Activated T-cell treated with anti-CD3 and anti-CD28 coated beads for 48 hours (primary cell): ENCODE measurements around the gene ACKR2.

Source experiments
- DNase-seq: peaks from one replicate; pipeline ENCODE4 v3.0.0-alpha.2; 2020; ENCODE audit warnings: low read depth

ACKR2 gene

DNA sequence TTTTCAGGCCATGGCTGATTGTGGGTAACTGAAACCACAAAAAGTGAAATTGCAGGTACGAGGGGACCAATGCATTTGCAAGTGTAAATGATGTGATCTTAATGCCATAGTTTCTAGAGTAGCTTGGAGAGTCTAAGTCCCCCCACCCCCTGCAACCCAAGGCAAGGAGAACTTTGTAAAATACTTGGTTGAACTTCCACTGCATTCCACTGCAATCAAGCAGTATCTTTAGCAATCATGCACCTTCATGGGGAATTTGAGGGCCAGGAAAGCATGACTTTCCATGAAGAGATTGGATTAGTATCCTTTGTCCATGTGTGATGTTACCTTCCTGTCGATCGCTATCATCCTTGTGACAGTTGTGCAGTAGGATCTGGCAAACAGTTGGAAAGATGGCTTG is 77.8 kb downstream of the ACKR2 start:
- no peak for DNase-seq

DNA sequence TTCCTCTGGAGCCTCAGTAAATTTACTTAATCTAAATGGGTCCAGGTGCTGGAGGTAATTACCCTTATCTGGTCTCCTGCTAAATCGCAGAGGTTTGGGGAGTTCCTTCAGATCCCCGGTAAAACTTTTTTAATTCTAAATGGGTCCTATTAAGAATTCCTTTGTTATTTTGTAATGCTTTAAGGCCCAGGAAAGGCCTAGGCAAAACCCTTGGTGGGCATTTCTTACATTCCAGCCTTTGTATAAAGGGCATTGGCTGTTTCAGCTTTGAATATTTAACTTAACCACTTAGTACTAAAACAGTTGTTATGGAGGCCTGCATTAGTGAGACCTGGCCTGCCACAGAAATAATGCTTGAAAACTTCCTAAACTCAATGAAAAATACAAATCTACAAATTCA is 81.8 kb downstream of the ACKR2 start:
- no peak for DNase-seq

DNA sequence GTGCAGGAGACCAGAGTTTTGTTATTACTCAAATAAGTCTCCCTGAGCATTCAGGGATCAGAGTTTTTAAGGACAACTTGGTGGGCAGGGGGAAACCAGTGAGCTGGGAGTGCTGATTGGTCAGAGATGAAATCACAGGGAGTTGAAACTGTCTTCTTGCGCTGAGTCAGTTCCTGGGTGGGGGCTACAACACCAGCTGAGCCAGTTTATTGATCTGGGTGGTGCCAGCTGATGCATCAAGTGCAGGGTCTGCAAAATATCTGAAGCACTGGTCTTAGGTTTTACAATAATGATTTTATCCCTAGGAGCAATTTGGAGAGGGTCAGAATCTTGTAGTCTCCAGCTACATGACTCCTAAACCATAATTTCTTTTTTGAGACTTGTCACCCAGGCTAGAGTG is 82.9 kb downstream of the ACKR2 start:
- DNase-seq, result no peak

DNA sequence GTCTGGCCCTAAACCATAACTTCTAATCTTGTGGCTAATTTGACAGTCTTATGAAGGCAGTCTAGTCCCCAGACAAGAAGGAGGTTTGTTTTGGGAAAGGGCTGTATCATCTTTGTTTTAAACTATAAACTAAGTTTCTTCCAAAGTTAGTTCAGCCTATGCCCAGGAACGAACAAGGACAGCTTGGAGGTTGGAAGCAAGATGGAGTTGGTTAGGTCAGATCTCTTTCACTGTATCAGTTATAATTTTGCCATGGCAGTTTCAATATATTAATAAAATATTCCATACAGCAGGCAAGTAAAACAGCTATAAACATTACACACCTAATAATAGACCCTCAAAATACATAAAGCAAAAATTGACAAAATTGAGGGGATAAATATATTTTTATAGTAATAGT is 83.6 kb downstream of the ACKR2 start:
- no peak for DNase-seq

DNA sequence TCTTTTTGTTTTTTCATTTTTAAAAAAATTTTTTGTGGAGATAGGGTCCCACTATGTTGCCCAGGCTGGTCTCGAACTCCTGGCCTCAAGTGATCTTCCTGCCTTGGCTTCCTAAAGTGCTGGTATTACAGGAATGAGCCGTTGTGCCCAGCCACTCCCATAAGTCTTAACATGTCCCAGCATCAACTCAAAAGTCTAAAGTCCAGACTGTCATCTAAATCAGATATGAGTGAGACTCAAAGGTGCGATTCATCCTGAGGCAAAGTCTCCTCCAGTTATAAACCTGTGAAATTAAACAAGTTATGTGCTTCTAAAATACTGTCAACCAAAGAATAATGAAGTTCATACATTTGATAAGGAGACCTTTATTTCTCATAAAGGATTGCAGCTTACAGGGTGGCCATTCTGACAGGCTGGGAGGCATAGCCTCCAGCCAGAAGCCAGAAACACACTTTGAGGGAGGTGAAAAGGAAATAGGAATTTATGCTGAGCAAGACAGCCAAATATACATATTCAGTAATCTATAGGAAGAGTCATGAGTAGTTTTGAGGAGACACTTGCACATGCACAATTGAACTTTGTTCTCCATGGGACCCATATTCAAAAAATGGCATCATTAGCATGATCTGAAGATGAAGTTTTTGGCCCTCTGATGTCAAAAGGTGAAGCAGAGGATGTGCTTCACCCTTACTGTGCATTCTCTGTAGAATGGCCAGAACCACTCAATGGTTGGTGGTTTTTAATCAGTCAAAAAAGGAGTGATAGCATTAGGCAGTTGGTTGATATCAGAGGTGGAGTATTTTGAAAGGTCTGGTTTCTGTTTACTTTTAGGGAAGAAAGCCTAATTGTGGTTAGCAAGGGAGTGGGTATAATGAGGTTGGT is 85.7 kb downstream of the ACKR2 start:
- DNase-seq, result no peak

DNA sequence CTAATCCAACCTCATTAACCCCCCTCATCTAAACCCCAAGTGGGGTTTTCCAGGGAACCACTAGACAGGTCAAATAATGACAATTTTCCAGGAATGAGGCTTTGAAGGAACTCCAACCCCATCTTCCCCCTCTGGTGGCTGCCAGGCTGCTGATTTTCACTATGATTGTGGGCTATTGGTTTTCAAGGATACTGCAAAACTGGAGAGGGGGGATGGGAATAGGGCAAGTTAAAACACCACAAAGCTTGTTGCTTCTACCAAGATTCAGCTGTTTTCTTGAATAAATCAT is 86.3 kb downstream of the ACKR2 start:
- no peak for DNase-seq

DNA sequence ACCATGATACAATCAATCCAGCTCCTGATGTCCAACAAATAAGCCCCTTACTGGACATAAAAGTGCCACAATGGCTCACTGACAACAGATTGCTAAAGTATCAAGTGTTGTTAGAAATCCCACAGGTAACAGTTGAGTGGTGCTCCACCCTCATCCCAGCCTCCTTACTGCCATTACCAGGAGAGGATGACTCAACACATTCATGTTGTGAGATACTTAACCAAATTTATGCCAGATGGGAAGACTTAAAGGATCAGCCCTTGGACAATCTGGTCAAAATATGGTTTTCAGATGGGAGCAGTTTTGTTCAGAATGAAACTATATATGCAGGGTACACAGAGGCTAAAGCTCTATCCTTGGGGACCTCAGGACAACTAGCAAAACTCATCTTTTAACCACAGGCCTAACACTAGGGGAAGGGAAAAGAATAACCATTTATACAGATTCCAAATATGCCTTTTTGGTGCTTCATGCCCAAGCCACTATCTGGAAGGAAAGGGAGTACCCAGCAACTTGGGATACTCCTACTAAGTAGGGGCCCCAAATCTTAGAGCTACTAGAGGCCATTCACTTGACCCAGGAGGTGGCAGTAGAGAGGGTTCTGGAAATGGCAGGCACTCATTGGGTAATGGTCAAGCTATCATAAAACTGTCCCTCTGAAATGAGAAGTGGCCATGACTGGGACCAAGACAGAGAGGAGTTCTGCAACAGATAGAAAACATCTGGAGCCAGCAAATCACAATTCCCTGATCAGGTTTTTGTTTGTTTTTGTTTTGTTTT is 89.8 kb downstream of the ACKR2 start:
- no peak for DNase-seq

DNA sequence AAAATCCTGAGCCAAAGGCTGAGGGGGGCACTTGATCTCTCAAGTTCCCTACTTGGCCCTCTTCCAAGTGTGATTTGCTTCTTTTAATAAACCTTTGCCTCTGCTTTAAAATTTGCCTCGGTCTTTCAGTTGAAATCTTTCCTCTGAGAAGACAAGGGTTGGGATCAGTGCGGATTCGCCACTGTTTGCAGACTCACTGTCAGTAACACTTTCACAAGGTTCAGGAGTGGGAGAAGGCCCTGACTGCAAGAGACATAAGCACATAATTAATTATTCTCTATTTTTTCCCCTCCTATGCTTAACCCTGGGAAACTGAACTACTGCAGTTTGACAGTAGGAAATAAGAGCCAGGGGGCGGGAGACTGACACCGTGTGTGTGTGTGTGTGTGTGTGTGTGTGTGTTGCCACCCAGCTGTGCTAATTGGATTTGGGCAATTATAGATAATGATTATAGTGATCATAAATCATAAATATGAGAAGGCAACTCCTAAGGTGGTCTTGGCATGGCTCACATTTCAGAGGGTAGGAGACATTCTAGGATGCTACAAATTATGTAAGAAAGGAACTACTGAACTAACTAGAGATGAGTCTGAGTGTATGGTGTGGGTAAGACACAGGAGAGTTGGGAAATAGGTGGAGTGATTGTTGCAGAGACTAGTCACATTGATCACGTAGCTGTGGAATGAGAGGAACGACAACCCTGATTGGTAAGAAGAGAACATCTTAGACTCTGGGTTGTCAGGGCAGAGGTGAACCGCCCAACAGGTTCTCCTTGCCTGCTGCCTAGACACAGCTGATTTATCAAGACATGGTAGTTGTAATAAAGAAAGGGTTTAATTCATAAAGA is 91.2 kb downstream of the ACKR2 start:
- no peak for DNase-seq

DNA sequence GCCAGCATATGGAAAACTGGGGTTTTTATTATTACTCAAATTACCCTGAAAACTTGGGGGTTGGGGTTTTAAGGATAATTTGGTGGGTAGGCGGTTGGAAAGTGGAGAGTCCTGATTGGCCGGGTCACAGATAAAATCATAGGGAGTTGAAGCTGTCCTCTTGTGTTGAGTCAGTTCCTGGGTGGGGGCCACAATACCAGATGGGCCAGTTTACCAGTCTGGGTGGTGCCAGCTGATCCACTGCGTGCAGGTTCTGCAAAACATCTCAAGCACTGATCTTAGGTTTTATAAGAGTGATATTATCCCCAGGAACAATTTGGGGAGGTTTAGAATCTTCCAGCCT is 91.8 kb downstream of the ACKR2 start:
- DNase-seq, result no peak

DNA sequence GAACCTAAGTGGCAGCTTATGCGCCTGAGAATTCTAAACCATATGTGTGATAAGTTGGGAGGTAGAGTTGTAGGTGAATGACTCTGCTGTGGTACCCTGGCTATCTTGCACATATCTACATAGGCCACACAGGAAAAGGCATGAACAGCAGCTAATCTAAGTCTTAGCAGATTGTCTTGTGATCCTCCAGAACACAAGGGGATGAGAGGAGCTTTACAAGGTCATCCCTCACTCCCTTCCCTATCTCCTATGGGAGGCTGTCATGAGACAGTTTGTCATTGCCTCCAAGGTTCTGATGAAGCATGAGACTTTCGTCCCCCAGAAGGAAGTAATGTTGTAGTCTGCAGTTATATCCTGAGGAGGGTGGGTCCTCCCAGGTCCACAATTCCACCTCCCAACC is 93.0 kb downstream of the ACKR2 start:
- no peak for DNase-seq

DNA sequence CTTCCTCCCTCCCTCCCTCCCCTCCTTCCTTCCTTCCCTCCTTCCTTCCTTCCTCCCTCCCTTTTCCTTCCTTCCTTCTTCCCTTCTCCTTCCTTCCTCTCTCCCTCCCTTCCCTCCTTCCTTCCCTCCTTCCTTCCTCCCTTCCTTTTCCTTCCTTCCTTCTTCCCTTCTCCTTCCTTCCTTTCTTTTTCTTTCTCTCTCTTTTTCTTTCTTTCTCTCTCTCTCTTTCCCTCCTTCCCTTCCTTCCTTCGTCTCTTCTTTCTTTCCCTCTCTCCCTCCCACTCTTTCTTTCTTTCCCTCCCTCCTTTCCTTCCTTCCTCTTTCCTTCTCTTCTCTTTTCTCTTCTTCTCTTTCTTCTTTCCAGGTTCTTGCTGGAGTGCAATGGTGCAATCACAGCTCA is 94.8 kb downstream of the ACKR2 start:
- no peak for DNase-seq

DNA sequence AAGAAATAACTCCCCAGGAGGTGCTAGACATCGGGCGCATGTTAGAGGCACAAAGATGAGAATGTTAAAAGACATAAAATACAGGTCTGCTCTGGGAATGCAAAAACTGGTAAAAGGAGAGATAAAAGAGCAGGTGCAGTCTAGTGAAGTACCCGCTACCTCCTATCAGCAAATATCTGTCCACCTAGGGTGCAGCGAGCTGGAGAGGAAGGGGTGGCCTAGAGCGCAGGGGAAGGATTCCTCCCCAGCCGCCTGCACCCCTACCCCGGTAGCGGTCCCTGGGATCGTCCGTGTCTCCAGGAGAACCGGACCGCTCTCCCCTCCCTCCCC is 96.5 kb downstream of the ACKR2 start:
- no peak for DNase-seq

DNA sequence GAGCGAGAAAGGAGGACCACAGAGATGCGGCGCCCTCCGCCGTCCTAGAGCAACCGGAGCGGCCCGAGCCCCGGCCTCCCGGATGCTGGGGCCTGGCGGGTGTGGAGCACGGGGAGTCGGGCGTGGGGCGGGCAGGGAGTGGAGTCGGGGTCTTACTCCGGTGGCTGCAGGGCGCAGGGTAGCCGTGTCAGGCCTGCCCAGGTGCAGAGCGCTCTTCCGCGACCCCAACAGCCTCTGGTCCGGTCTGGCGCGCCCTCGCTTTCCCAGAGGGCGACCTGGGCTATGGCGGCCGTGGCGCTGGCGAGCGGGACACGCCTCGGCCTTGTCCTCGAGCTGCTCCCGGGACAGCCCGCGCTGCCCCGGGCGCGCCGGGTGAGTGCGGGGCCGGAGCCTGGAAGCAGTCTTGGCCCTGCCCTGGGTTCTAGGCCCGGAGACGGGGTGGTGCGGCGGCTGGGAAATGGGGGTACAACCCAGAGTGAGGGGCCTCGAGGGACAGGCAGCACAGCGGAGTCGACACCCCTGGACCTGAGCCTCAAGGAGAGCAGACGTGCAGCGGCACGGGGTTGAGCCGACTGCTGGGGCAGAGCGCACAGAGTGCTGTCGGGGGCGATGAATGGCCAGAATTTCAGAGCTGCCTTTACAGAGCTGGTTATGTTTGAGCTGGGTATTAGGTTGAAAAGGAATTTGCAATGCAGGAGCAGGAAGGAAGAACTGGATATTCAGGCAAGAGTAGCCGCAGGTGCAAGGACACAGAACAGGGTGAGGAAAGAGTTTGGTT is 97.0 kb downstream of the ACKR2 start, which contains the start of gene ZNF662:
Gene ZNF662, plus strand, starts transcription at position 73 of the 778 bp plus-strand sequence. CDS start 1,973 bp downstream, outside the sequence.
- peak; percentile 23 for DNase-seq

DNA sequence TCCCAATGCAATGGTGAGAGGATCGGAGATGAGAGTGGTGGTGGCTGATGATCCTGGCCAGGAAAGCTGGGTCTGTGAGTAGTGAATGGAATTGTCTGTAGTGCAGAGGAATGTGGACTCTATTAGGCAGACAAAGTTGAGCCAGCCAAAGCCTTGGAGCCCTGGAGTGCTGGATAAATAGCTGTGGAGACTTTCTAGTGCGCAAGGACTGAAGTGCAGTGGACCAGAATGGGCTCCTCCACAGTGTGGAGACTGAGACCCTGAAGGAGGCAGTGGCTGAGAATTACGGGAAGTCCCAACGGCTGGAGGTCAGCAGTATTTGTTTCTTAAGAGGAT is 97.6 kb downstream of the ACKR2 start:
- DNase-seq, result no peak

DNA sequence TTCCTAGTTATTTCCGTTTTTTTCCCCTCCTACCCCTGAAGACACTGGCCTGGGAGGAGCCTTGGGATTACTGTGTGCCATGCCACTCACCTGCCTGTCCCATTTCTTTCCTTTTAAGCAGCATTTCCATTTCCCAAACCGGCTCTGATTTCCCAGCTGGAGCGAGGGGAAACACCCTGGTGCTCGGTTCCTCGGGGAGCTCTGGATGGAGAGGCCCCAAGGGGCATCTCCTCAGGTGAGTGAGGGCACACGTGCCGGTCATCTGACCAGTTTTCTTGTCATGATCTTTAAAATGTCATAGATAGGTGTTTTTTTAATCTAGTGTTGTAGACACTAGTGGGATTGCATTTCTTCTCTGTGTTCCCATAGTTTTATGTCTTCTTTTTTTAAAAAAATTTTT is 99.4 kb downstream of the ACKR2 start:
- no peak for DNase-seq

DNA sequence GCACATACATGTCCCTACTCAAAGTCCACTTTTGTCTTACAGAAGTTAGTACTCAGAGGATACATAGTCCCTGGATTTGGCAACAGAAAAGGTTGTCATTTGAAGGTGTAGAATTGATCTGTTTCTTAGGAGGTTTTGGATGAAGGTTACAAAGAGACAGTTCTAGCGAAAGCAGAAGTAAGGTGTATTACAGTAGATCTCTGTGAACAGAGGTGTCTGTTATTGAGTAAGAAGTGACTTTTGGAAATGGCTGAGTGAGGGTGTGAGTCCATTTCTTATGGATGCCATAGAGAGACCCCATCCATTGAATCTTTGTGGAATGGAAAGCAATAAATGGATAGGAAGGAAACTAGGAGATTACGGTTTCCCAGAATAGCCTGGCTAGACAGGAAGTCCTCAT is 102.3 kb downstream of the ACKR2 start:
- no peak for DNase-seq

DNA sequence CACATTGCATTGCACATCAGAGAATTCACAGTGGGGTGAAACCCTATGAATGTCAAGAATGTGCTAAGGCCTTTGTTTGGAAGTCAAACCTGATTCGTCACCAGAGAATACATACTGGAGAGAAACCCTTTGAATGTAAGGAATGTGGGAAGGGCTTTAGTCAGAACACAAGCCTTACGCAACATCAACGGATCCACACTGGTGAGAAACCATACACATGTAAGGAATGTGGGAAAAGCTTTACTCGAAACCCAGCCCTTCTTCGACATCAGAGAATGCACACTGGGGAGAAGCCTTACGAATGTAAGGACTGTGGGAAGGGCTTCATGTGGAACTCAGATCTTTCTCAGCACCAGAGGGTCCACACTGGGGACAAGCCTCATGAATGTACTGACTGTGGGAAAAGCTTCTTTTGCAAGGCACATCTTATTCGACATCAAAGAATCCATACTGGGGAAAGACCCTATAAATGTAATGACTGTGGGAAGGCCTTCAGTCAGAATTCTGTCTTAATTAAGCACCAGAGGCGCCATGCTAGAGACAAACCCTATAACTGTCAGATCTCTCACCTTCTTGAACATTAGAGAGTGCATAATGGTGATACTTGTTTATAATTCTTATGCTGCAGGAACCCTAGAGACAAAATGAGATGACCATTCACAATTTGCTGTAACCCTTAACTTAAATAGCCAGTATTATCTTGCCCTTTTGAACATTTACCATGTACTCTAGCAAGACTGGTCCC is 105.7 kb downstream of the ACKR2 start:
- DNase-seq, result no peak
